NB4 (cell line): Measurements from ENCODE around the gene RAD52.

Experiments
- DNase-seq: peaks from one replicate; pipeline ENCODE4 v3.0.0; 2010; ENCODE audit warnings: low read depth
- H3K4me3 ChIP-seq: one replicate; pipeline ENCODE4 v1.5.1; 2011; ENCODE audit warnings: mild to moderate bottlenecking, low read depth, low read length, moderate library complexity
- MAX ChIP-seq: IDR thresholded peaks from 2 replicates; pipeline ENCODE4 v1.6.1; 2011; ENCODE audit warnings: low read depth, low read length
- MYC ChIP-seq: IDR thresholded peaks from 2 replicates; pipeline ENCODE4 v1.6.1; 2011; ENCODE audit warnings: low read depth, low read length
- POLR2A ChIP-seq: IDR thresholded peaks from 2 replicates; pipeline ENCODE4 v1.6.1; 2011; ENCODE audit warnings: mild to moderate bottlenecking; ENCODE audit not compliant: insufficient read length; ENCODE audit errors: extremely low read depth
- TF ChIP-seq, protein P1 (sequence below): IDR thresholded peaks from one replicate; pipeline ENCODE4 v1.5.1; 2012; ENCODE audit warnings: low read depth, low read length

Gene RAD52

GRCh38 chr12:931591-931990 is 17.9 kb downstream of the RAD52 start:
- TF ChIP-seq MYC (no peak), MAX (no peak), POLR2A (no peak)
- TF ChIP-seq, protein P1, sequence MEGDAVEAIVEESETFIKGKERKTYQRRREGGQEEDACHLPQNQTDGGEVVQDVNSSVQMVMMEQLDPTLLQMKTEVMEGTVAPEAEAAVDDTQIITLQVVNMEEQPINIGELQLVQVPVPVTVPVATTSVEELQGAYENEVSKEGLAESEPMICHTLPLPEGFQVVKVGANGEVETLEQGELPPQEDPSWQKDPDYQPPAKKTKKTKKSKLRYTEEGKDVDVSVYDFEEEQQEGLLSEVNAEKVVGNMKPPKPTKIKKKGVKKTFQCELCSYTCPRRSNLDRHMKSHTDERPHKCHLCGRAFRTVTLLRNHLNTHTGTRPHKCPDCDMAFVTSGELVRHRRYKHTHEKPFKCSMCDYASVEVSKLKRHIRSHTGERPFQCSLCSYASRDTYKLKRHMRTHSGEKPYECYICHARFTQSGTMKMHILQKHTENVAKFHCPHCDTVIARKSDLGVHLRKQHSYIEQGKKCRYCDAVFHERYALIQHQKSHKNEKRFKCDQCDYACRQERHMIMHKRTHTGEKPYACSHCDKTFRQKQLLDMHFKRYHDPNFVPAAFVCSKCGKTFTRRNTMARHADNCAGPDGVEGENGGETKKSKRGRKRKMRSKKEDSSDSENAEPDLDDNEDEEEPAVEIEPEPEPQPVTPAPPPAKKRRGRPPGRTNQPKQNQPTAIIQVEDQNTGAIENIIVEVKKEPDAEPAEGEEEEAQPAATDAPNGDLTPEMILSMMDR = no peak
- H3K4me3 ChIP-seq = no peak overlapping the region
- DNase-seq = no peak

- no peak for TF ChIP-seq POLR2A
- no peak for TF ChIP-seq MYC
- TF ChIP-seq, protein P1 = no peak
- TF ChIP-seq MAX = no peak
- H3K4me3 ChIP-seq = no peak overlapping the region
- DNase-seq = no peak
These were observed 18.4 kb downstream of the RAD52 start for GRCh38 chr12:931060-931459.

- H3K4me3 ChIP-seq = no peak overlapping the region
- no peak for DNase-seq
- TF ChIP-seq POLR2A = no peak
These were observed 22.9 kb downstream of the RAD52 start for GRCh38 chr12:926641-927040.

GRCh38 chr12:922285-922684 is 27.2 kb downstream of the RAD52 start:
- H3K4me3 ChIP-seq = no peak overlapping the region
- TF ChIP-seq MYC (no peak), MAX (no peak), POLR2A (no peak)
- TF ChIP-seq, protein P1 = no peak
- no peak for DNase-seq

GRCh38 chr12:920676-921075 is 28.8 kb downstream of the RAD52 start:
- no peak for DNase-seq
- H3K4me3 ChIP-seq = no peak overlapping the region
- TF ChIP-seq MYC = no peak
- TF ChIP-seq MAX = no peak
- TF ChIP-seq, protein P1 = no peak
- no peak for TF ChIP-seq POLR2A

DNA sequence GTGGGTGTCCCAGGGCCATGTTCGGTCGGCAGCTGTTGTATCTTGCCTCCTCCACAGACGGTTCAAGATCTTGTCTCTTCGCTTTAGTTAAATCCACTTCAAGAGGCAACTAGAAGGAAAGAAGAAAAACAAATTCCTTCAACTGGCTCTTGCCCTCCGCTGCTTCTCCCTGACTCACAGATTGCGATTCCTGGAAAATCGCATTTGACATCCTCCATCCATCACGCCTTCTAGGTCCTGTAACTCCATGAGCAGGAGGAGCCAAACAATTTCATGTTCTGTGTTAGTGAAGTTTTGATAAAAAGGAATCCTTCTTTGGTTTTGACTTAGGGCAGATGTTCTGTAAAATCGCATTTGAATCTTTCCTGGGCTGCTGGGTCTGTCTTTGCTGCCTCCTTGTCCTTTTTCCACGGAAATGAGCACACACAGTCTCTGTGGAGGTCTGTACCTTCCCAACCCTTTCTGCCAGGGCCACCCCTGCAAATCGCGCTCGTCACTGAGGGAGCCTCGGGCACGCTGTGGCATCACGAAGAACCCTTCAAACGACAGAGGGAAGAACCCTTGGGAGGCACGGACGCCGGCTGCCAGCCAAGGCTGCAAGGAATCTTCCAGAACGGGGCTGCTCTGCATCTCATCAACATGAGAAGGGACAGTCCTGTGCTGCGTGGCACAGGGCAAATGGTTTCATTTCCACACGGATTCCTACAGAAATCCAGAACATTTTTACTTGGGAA is 32.6 kb downstream of the RAD52 start:
- DNase-seq = no peak
- H3K4me3 ChIP-seq = no peak overlapping the region
- TF ChIP-seq POLR2A = no peak

DNA sequence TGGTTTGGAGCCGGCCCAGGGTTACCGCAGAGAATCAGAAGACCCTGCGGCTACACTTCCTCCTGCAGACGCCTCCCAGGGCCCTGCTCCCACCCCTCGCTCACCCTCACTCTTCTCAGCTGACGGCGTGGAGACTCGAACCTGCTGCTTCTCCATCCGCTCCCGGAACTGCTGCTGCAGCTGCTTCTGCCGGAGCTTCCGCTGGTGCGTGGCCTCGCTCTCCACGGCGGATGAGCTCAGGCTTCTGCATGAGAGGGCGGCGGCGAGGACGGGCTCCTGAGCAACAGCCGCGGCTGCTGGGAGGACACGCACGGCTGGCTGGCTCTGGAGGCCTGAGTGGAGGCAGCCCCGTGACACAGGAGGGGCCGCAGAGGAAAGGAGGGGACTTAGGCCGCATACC is 33.3 kb downstream of the RAD52 start:
- DNase-seq = no peak
- TF ChIP-seq MYC = no peak
- TF ChIP-seq MAX = no peak
- no peak for TF ChIP-seq POLR2A
- TF ChIP-seq, protein P1 = no peak
- H3K4me3 ChIP-seq = no peak overlapping the region
